22Rv1 (cell line): ENCODE measurements around the gene NACC1.

Source experiments
- ZFX ChIP-seq: fragments of 450-650 bp; IDR thresholded peaks from 2 replicates; pipeline ENCODE4 v1.6.1; 2017; ENCODE audit warnings: antibody characterized with exemption, borderline replicate concordance
- TF ChIP-seq, protein P1 (sequence below): fragments of 450-650 bp; IDR thresholded peaks from 2 replicates; pipeline ENCODE4 v1.5.1; 2017; ENCODE audit warnings: mild to moderate bottlenecking

DNA sequence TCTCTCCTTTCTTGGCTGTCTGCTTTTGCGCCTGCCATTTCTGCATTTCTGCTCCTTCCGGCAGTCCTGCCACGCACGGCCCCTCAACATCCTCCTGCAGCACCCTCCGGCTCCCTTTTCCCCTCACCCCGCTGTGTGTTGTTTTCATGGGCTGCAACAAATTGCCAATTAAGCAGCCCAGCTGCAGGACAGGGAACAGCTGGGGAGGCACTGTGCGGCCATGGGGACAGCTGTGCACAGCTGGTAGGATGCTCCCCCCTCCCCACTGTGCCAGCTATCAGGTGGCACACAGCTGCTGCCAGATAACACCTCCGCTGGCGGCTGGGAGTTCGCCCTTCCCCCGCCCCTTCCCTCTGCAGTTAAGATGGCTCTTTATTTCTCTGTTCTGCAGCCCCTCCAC is 40.8 kb upstream of the NACC1 start:
- TF ChIP-seq, protein P1, sequence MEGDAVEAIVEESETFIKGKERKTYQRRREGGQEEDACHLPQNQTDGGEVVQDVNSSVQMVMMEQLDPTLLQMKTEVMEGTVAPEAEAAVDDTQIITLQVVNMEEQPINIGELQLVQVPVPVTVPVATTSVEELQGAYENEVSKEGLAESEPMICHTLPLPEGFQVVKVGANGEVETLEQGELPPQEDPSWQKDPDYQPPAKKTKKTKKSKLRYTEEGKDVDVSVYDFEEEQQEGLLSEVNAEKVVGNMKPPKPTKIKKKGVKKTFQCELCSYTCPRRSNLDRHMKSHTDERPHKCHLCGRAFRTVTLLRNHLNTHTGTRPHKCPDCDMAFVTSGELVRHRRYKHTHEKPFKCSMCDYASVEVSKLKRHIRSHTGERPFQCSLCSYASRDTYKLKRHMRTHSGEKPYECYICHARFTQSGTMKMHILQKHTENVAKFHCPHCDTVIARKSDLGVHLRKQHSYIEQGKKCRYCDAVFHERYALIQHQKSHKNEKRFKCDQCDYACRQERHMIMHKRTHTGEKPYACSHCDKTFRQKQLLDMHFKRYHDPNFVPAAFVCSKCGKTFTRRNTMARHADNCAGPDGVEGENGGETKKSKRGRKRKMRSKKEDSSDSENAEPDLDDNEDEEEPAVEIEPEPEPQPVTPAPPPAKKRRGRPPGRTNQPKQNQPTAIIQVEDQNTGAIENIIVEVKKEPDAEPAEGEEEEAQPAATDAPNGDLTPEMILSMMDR = no peak
- TF ChIP-seq ZFX = no peak
